ENCODE results near the gene DDX1. TPM values are rescaled to one million over a fixed set of nuclear protein-coding genes. Genes with fewer than 3 reads are reported as not detected.

The DDX1 gene
- total and polyA plus RNA-seq, 2 donors (not counting 1 experiment from before 2014, with no cell fraction given), result 13.2 to 52.6 TPM

GRCh38 chr2:15669375-15669910 lies 77.8 kb downstream of the DDX1 start:
- Histone ChIP-seq H3K4me2 (replicated peaks; ENCODE audit: low read depth, low read length, poor library complexity, severe bottlenecking) (no peak overlapping the region), H4K20me1 (ENCODE audit: control insufficient read depth, insufficient read depth, low read length, poor library complexity, severe bottlenecking) (no peaks in the 10 kb centered on the region), H3K36me3 (replicated peaks in 1 of 2; ENCODE audit: control extremely low read depth in 1 of 2, control insufficient read depth in 1 of 2, extremely low read depth in 1 of 2, insufficient read depth in 2 of 2, low read length in 1 of 2) (no peaks in the 10 kb centered on the region), H3K79me2 (ENCODE audit: control insufficient read depth, insufficient read depth, low read length) (no peaks in the 10 kb centered on the region), H3K9ac (ENCODE audit: low read length) (no peak overlapping the region), H3K27me3 (replicated peaks in 1 of 4; ENCODE audit: control extremely low read depth in 1 of 4, control insufficient read depth in 3 of 4, insufficient read depth in 4 of 4, low read length in 3 of 4) (peaks cover 0 to 5% (median 0%) of the 10 kb centered on the region in 4 experiments), H3K4me3 (ENCODE audit: control extremely low read depth in 1 of 5, extremely low read depth in 1 of 5, insufficient read depth in 1 of 5, low read depth in 2 of 5, low read length in 4 of 5) (no peak overlapping the region), H3K4me1 (ENCODE audit: control insufficient read depth in 2 of 2, insufficient read depth in 2 of 2, low read length in 2 of 2) (no peaks in the 10 kb centered on the region), H3K9me3 (ENCODE audit: control extremely low read depth in 1 of 3, control insufficient read depth in 2 of 3, insufficient read depth in 1 of 3, low read length in 2 of 3) (peaks cover 0 to 9% (median 0%) of the 10 kb centered on the region in 3 donors), H3K27ac (ENCODE audit: low read length in 2 of 2) (no peak overlapping the region), H2AFZ (ENCODE audit: insufficient read depth, low read depth, low read length, poor library complexity, severe bottlenecking) (no peak overlapping the region)
- CTCF ChIA-PET, result no interaction called here
- H3K9me3 Mint-ChIP-seq (ENCODE audit: insufficient read depth), result no peaks in the 10 kb centered on the region
- TF ChIP-seq EZH2 (IDR thresholded peaks at IDR 0.05; ENCODE audit: borderline replicate concordance, insufficient read depth, low read depth, low read length, poor library complexity, severe bottlenecking), result no peak
- TF ChIP-seq CTCF (IDR thresholded peaks at IDR 0.05), result no peak
- H3K27ac Mint-ChIP-seq, result no peak overlapping the region
- H3K4me1 Mint-ChIP-seq, result no peaks in the 10 kb centered on the region
- POLR2A ChIA-PET, result no interaction called here
- WGBS (ENCODE audit: insufficient coverage), result 100% methylated on average over 2 of the region's 6 CpGs
- DNase-seq, result no peak
- intact Hi-C loops (cut with micrococcal nuclease), result no loop called here
- ATAC-seq (ENCODE audit: low read depth), result no peak
- peaks cover 15% of the 10 kb centered on the region for H3K27me3 Mint-ChIP-seq
- H3K4me3 Mint-ChIP-seq, result no peak overlapping the region

- Histone ChIP-seq H2AFZ (ENCODE audit: insufficient read depth, low read depth, low read length, poor library complexity, severe bottlenecking) (no peak overlapping the region), H3K9me3 (ENCODE audit: control extremely low read depth in 1 of 3, control insufficient read depth in 2 of 3, insufficient read depth in 1 of 3, low read length in 2 of 3) (peaks cover 0 to 9% (median 0%) of the 10 kb centered on the region in 3 donors), H3K36me3 (replicated peaks in 1 of 2; ENCODE audit: control extremely low read depth in 1 of 2, control insufficient read depth in 1 of 2, extremely low read depth in 1 of 2, insufficient read depth in 2 of 2, low read length in 1 of 2) (no peaks in the 10 kb centered on the region), H4K20me1 (ENCODE audit: control insufficient read depth, insufficient read depth, low read length, poor library complexity, severe bottlenecking) (no peaks in the 10 kb centered on the region), H3K27ac (ENCODE audit: low read length in 2 of 2) (no peak overlapping the region), H3K4me3 (ENCODE audit: control extremely low read depth in 1 of 5, extremely low read depth in 1 of 5, insufficient read depth in 1 of 5, low read depth in 2 of 5, low read length in 4 of 5) (no peak overlapping the region), H3K79me2 (ENCODE audit: control insufficient read depth, insufficient read depth, low read length) (no peaks in the 10 kb centered on the region), H3K27me3 (replicated peaks in 1 of 4; ENCODE audit: control extremely low read depth in 1 of 4, control insufficient read depth in 3 of 4, insufficient read depth in 4 of 4, low read length in 3 of 4) (peaks cover 0 to 5% (median 0%) of the 10 kb centered on the region in 4 experiments), H3K4me2 (replicated peaks; ENCODE audit: low read depth, low read length, poor library complexity, severe bottlenecking) (no peak overlapping the region), H3K9ac (ENCODE audit: low read length) (no peak overlapping the region), H3K4me1 (ENCODE audit: control insufficient read depth in 2 of 2, insufficient read depth in 2 of 2, low read length in 2 of 2) (no peaks in the 10 kb centered on the region)
- H3K27me3 Mint-ChIP-seq, result peaks cover 20% of the 10 kb centered on the region
- H3K9me3 Mint-ChIP-seq (ENCODE audit: insufficient read depth), result no peaks in the 10 kb centered on the region
- CTCF ChIA-PET, result no interaction called here
- no peak overlapping the region for H3K27ac Mint-ChIP-seq
- DNase-seq (no peak), ATAC-seq (ENCODE audit: low read depth) (no peak)
- no peak for TF ChIP-seq CTCF (IDR thresholded peaks at IDR 0.05)
- TF ChIP-seq EZH2 (IDR thresholded peaks at IDR 0.05; ENCODE audit: borderline replicate concordance, insufficient read depth, low read depth, low read length, poor library complexity, severe bottlenecking), result no peak
- POLR2A ChIA-PET, result no interaction called here
- intact Hi-C loops (cut with micrococcal nuclease), result no loop called here
- H3K4me1 Mint-ChIP-seq, result no peaks in the 10 kb centered on the region
- 80% methylated on average over 1 of the region's 1 CpG for WGBS (ENCODE audit: insufficient coverage)
- no peak overlapping the region for H3K4me3 Mint-ChIP-seq
Observed at GRCh38 chr2:15670469-15670868, 78.8 kb downstream of the DDX1 start.
